Hippocampal formation (tissue), 2 donors: ENCODE measurements around the gene RBM34.

Source experiments
- DNase-seq, 2 donors: peaks; one replicate each; lab custom pipeline; 2025; lab: John Stamatoyannopoulos, UW

Gene RBM34

DNA sequence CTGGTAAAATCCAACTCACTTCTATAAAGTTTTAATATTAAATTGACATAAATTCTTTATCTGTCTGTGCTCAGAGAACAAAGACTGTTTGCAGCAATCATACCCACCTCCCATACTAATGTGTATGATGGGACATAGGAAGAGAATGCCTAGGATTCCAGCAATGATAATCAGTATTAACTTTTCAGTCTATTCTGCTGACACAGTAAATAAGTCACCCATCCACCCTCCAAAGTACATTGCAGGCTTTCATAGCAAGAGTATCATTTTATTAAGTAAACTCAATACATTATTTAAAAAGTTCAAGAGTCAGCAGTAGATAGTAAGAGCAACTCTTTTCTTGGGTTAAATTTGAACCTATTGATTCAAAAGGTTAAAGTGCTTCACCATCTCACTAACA lies 8.8 kb downstream of the RBM34 start:
- DNase-seq = no peak

DNA sequence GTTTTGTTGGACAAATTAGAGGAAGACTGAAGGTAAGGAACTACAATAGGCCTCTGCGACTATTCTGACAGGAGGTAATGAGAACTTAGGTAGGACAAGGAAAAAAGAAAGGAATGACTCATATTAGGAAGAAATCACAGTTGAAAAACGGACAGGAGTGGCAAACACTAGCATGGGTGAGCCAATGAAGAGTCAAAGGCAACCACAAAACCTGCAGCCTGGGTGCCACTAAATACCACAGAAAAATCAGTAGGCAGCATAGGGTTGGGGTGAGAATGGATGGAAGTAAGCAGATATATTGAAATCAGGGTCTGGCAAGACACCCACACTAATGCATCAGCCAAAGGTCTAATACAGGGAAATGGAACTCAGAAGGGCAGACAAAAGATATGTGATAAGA lies 10.0 kb downstream of the RBM34 start:
- no peak for DNase-seq

DNA sequence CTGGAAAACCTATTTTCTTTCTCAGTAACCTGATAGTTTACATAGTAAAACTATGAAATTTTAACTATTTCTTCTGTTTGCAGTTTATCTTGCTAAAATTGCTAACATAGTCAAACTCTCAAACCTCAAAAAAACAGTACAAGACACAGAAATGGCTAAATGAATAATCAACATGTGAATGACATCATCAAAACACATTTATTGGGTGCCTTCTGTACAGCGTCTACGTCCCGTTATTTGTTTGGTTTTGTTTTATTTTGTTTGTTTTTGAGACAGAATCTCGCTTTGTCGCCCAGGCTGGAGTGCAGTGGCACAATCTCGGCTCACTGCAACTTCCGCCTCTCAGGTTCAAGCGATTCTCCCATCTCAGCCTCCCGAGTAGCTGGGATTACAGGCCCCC lies 11.2 kb downstream of the RBM34 start:
- no peak for DNase-seq

DNA sequence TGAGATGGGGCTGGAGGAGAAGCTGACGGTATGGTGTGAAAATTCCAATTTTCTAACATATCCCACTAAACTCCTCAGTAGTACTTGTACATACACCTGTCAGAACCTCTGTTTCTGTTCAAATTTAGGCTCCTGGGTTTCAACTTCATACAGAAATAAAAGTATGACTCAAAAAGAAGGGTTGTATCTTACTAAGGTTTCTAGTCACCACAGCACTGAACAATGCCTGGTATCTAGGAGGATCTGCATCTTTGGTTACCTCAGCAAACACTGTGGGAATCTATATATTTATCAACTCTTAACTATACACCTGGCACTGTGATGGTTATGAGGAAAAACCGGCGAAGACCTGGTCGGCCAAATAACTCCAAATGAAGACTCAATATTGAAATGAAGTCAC lies 13.8 kb downstream of the RBM34 start:
- no peak for DNase-seq

DNA sequence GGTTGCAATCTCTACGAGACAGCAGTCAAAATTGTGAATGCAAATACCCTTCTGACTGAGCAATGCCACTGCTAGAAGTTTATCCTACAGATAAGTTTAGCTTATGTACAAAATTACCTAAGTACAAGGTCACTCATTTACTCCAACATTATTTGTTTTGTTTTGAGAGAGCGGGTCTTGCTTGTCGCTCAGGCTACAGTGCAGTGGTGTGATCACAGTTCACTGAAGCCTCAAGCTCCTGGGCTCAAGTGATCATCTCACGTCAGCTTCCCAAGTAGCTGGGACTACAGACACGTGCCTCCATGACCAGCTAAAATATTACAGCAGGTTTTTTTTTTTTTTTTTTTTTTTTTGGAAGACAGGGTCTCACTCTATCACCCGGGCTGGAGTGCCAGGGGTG lies 15.4 kb downstream of the RBM34 start:
- DNase-seq = no peak

DNA sequence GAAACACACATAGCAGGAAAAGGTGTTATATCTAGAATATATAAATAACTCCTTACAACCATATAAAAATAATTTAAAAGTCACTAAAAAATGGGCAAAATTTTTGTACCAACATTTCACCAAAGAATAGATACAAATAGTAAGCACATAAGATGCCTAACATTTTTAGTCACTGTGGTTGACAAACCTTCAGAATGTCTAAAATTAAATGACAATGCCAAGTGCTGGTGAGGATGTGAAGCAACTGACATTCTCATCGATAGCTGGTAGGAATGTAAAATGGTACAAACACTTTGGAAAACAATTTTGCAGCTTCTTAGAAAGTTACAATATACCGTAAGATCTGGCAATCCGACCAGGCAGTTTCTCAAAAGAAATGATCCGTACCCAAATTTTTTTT lies 18.1 kb downstream of the RBM34 start:
- DNase-seq = no peak

DNA sequence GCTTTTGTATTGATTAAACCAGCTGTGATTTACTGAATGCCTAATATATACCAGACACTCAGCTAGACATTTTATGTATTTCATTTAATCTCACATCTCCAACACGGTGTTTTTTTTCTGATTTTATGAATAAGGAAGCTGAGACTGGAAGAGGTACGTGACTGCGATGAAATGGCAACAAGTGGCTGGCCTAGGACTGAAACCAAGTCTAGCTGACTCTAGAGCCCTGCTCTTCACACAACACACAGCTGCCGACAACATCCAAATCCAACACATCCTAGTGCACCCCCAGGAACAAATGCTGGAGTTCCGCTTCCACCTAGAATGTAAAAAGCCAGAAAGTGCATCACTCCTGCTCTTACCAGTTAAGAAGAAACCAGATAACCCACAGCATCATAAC lies 21.7 kb downstream of the RBM34 start:
- DNase-seq = no peak

DNA sequence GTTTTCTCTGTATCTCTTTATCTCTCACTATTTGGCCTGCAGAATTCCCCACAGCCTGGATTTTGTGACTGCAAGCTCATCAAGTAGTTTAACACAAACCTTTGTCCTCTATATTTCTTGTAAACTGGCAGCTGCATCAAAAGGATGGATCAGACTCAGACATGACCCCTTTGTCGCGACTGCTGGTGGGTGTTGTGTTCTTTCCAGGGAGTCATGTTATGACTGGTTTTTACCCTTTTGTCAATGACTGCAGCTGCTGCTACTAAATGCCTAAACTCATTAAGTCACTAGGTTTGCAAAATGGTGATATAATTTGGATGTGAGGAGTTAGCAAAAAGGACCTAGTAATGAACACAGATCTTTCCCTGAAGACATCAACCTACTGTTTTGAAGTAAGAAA lies 22.2 kb downstream of the RBM34 start:
- no peak for DNase-seq

DNA sequence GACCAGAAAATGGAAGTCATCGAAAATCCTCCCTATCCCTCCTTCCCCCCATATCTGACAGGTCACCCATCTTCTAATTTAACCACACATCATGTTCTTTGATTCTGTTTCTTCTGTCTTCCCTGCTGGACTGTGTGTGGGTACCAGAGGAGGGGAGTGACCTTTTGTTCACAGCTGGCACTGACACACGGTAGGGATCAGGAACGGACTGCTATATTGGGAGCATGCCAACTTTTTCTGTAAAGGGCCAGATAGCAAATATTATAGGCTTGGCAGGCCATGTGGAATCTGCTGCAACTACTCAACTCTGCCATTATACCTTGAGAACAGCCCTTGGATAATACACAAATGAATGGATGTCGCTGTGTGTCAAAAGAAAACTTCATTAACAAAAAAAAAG lies 24.9 kb downstream of the RBM34 start:
- DNase-seq = no peak

DNA sequence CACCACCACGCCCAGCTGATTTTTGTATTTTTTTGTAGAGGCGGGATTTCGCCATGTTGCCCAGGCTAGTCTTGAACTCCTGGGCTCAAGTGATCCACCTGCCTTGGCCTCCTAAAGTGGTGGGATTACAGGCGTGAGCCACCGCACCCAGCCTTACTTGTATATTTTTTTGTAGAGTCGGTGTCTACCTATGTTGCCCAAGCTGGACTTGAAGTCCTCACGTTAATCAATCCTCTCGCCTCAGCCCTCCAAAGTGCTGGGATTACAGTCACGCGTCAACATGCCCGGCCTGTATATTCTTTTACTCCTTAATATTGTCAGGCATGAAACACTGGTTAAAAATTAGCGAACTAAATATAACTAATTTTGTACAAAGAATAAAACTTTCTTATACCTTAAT lies 26.9 kb downstream of the RBM34 start:
- no peak for DNase-seq

DNA sequence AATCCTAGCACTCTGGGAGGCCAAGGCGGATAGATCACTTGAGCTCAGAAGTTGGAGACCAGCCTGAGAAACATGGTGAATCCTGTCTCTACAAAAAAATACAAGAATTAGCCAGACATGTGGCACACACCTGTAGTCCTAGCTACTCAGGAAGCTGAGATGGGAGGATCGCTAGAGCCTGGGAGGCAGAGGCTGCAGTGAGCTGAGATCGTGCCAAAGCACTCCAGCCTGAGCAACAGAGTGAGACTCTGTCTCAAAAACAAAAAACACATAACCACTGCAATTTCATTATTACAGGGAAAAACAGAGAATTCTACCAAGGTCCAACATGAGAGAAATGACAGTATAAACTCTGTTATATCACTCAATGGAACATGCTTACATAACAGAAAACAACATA lies 28.0 kb downstream of the RBM34 start:
- DNase-seq = no peak

DNA sequence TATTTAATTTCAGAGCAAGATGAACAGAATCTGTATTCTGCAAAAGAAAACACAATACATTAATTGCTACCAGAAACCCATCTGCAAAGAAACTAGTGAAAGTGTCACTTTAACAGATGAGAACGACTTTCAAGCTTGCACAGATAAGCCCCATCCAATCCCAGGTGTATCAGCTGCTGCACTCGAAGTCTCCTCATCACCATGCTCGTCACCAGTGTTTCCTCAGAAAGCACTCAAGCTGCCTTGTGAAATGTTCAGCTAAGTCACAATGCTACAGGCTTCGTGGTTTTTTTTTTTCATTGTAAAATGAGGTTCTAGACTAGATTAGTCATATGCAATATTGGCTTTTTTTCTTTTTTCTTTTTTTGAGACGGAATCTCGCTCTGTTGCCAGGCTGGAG lies 29.1 kb downstream of the RBM34 start:
- no peak for DNase-seq

DNA sequence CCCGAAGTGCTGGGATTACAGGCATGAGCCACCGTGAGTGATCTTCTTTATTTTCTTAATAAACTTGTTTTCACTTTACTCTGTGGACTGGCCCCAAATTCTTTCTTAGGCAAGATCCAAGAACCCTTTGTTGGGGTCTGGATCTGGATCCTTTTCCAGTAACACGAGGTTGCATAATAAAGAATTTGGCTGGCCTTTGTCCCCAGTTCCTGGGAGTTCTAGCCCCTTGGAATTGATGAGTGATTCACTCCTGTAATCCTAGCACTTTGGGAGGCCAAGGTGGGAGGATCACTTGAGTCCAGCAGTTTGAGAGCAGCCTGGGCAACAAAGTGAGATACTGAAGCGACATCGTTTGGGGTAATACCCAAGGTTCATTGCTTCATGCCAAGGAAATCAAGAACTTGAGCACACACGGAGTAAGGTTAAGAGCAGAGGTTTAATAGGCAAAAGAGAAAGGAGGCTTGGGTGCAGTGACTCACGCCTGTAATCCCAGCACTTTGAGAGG lies 30.2 kb downstream of the RBM34 start:
- DNase-seq = no peak

DNA sequence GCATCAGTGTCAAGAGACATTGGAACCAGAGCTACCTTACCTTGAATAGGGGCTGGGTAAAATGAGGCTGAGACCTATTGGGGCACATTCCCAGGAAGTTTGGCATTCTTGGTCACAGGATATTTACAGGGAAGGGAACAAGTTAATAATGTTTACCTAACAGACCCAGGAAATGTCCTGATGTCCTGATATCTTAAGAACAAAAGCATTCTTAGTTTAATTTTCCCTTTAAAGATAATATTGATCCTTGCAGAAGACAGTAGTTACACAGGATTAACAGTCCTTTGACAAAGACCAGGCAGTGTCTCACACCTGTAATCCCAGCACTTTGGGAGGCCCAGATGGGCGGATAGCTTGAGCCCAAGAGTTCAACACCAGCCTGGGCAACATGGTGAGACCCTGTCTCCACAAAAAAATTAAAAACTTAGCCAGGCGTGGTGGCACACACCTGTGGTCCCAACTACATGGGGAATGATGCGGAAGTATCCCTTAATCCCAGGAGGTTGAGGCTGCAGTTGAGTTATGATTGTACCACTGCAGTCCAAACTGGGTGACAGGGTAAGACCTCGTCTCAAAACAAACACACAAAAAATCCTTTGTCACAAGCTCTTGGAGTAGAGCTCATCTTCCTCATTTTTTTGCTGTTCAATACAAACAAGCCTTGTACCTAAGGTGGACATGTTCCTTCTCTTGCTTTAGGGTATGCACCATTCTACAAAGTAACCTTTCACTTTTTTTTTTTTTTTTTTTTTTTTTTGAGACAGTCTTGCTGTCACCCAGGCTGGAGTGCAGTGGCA lies 31.1 kb downstream of the RBM34 start:
- no peak for DNase-seq

DNA sequence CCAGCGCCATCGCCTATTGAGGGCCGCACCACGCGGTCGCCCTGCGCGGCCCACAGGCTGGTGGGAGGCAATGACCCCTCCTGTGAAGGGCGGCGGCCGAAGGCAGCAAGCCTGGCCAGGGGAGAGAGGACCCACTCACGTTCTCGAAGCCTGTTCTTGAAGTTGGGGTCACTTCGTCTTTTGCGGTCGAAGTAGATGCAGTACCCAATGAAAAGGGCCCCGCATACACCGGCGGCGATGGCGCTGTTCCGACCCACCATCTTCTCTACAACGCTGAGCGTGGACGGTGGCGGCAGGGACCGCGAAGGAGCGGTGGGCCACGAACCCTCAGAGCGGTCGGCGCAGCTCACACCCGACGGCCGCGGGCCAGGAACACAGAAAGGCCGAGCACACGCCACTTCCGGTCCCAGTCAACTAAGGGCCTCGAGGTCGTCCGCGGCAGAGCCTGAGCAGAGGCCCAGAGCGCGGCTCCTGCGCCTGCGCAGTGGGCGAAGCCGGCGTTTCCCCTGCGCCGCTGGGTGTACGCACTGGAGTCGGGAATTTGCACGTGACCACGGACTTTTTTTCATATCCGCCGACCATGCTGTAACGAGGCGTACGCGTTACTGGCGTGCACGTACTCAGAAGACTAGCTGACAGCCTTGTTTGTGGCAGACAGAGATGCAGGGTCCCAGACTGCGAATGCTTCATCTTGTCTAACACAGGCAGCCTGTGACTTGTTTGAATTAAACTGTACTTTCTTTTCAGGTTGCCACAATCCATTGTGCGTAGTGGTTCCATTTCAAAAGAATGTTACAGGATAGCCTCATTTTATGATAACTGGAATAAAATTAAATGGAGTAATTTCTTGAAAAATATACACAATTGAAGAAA lies 32.4 kb downstream of the RBM34 start, which contains the start of gene TOMM20:
Gene TOMM20 (minus strand): TSS at position 382 of the 873 bp plus-strand sequence. CDS start 122 bp downstream, at position 260.
- peak; percentile 92 to 97 for DNase-seq

DNA sequence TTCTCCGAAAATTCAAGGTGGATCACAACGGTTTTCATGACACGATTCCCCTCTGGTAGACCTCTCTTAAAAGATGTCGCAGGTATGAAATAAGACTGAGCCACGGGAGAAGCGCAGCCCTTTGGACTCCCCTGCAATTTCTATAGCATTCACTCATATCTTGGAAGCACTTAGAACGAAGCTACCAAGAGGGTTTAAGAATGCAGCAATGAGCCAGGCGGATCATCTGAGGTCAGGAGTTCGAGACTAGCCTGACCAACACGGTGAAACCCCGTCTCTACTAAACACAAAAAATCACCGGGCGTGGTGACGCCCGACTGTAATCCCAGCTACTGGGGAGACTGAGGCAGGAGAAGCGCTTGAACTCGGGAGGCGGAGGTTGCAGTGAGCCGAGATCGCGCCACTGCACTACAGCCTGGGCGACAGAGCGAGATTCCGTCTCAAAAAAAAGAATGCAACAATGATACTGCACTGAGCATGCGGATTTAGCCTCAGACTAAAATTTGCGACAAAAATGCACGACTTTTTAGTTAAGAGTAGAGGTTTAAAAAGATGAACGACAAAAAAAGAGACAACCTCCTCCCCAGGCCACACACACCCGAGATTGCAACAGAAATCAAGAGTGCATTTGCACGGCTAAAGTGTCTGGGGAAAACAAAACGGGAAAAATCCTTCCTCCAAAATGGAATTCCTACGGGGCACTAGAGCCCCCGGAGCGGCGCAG lies 33.2 kb downstream of the RBM34 start:
- DNase-seq = no peak

DNA sequence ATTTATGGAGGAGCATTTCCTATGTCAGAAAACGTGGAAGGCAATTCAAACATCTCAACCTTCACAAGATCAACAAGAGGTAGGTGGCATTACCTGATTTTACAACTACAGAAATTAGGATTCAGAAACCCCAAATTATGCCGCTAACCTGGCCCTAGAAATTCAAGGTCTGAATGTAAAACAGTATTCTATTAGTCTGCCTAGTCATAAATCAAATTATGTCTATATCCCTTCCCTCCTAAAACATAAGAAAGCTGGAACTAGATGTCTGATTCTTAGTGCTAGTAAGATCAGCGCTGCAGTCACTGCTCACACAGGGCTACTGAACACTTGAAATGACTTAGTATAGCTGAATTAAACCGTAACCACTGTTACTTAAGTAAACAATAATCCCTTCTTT lies 33.8 kb downstream of the RBM34 start:
- no peak for DNase-seq

DNA sequence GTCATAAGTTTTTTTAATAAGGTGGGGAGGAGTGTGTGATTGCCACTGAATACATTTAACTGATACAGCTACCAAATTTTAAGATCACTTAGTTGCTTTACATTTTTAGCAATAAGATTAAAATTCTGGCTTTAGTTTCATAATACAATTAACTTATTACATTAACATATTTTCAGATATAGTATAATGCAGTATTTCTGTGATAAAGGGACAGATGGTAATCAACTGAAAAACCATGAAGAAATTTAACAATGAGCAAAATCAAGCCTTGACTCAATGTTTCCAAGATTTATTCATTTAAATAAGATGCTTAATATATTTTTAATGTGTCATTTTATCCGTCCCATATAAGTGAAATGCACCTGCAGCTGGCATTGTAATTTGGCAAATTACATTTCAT lies 36.4 kb downstream of the RBM34 start:
- DNase-seq = no peak

DNA sequence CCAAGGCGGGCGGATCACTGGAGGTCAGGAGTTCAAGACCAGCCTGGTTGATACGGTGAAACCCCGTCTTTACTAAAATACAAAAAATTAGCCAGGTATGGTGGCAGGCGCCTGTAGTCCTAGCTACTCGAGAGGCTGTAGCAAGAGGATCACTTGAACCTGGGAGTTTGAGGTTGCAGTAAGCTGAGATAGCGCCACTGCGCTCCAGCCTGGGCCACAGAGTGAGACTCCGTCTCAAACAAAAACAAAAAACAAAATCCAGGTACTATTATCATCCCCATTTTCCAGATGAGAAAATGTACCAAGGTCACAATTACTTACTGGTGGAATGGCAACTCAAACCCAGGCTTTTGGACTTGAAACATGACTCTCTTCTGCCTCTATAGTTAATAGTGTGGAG lies 36.9 kb downstream of the RBM34 start:
- no peak for DNase-seq

DNA sequence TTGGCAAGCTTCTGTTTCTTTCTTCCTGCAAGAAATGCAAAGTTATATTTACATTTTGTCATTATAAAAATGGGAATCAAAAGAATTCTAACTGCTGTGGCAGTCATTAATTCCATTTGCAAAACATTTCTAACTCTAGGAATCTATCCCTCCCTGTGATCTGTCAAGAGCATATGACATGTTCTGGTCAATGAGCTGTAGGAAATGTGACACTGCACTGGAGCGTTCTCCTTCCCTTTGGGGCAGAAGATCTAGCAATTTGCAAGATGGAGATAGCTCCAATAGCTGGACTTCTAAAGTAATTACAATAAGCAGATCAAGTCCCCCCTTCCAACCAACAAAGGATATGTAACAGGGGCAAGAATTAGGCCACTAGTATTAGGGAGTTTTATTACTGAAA lies 38.7 kb downstream of the RBM34 start:
- DNase-seq = no peak

DNA sequence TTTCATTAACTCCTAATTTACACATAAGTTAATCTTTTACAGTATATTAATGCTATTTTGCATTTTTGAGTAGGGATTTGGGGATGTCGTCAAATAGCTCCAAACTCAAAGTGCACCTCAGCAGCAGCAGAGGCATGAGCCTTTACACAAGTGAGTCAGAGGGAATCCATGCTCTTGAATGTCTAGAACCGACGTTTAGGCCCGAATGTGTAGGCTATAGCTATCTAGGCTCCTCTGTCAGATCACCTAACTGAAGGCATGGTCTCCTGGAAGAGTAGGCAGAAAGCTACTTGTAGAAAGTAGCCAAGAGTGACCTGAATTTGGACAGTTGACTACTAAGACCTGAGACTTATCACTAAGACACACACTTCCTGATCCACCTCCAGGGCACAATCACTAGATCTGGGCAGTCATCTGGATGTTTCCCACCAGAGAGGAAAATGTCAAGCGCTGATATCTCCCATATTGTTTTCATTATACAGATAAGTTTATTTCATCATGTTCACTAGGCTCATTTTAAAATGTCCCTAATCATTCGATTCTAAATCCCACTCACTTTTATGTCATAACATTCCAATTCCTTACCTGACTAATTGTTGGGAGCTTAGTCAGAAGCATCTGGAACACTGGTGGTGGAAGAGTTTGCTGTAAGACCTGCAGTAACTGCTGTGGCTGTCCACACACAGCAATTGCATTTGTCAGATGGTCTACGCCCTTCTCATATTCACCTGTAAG lies 47.7 kb downstream of the RBM34 start:
- DNase-seq = no peak
